Adipocyte (in vitro differentiated cells): ENCODE measurements around the gene SCARB1.

Experiments used
- DNase-seq: peaks from one replicate; pipeline ENCODE4 v3.0.0-alpha.2; 2015; ENCODE audit warnings: low read depth
- H3K27me3 ChIP-seq: replicated peaks from 2 replicates; pipeline ENCODE4 v1.7.0; 2013; ENCODE audit warnings: mild to moderate bottlenecking, low read length, moderate library complexity; ENCODE audit not compliant: control insufficient read depth, insufficient read depth
- H3K36me3 ChIP-seq: 2 replicates; pipeline ENCODE4 v1.7.0; 2013; ENCODE audit warnings: low read length, mild to moderate bottlenecking, moderate library complexity; ENCODE audit not compliant: control insufficient read depth, insufficient read depth, severe bottlenecking
- H3K4me1 ChIP-seq: 2 replicates; pipeline ENCODE4 v1.7.0; 2013; ENCODE audit warnings: mild to moderate bottlenecking, low read length, moderate library complexity; ENCODE audit not compliant: control insufficient read depth, insufficient read depth
- H3K4me3 ChIP-seq: 2 replicates; pipeline ENCODE4 v1.7.0; 2013; ENCODE audit warnings: mild to moderate bottlenecking, low read length, moderate library complexity
- H3K9ac ChIP-seq: 2 replicates; pipeline ENCODE4 v1.7.0; 2013; ENCODE audit warnings: mild to moderate bottlenecking, low read length, moderate library complexity
- H3K9me3 ChIP-seq: 2 replicates; pipeline ENCODE4 v1.7.0; 2013; ENCODE audit warnings: mild to moderate bottlenecking, low read length, moderate library complexity; ENCODE audit not compliant: control insufficient read depth

SCARB1 gene

DNA sequence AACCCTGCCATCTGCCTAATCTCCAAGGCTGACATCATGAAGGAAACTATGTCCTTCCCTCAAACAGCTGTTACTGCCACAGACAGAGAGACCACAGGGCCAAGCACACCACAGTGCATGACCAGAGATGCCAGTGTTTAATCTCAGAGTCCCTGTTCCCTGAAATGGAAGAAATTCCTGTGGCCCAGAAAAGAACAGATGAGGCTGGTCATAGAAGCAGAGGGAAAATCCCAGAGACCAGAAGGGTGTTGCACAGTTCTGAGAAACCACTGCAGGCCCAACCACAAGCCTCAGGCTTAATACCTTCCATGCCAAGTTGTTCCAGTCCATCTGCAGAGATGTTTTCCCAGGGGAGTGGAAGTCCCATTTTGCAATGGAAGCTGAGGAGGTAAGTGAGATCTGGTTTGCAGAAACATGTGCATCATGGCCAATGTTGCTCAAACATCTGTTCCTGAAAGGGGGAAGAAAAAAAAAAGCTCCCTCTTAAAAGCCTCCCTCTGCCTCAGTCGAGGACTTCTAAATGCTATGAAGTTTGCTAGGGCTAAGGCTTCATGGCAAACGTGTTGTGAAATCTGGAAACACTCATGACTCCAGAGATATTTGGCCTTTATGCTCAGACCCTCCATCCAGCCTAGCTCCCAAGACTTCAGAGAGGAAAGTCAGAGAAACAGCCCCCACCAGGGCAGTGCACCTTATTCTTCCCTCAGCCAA lies 98.6 kb downstream of the SCARB1 start:
- peak; percentile 98 for DNase-seq
- no peaks in the 10 kb centered on the region for H3K9me3 ChIP-seq
- H3K27me3 ChIP-seq: peaks cover 8% of the 10 kb centered on the region
- peaks cover 49% of the 10 kb centered on the region for H3K4me1 ChIP-seq
- peak overlapping the region; percentile 28 for H3K4me3 ChIP-seq
- peak overlapping the region; percentile 53 for H3K9ac ChIP-seq
- no peaks in the 10 kb centered on the region for H3K36me3 ChIP-seq

- peak overlapping the region; percentile 45 for H3K9ac ChIP-seq
- no peak overlapping the region for H3K4me3 ChIP-seq
- DNase-seq: peak; percentile 83
- peaks cover 49% of the 10 kb centered on the region for H3K4me1 ChIP-seq
- peaks cover 11% of the 10 kb centered on the region for H3K27me3 ChIP-seq
- H3K9me3 ChIP-seq: no peaks in the 10 kb centered on the region
- no peaks in the 10 kb centered on the region for H3K36me3 ChIP-seq
Measured at GRCh38 chr12:124764451-124764850, 99.2 kb downstream of the SCARB1 start.

GRCh38 chr12:124763594-124763979 lies 100.1 kb downstream of the SCARB1 start:
- Histone ChIP-seq H3K9ac (no peak overlapping the region), H3K9me3 (no peaks in the 10 kb centered on the region), H3K36me3 (no peaks in the 10 kb centered on the region), H3K4me3 (no peak overlapping the region), H3K27me3 (peaks cover 18% of the 10 kb centered on the region), H3K4me1 (peaks cover 43% of the 10 kb centered on the region)
- DNase-seq: peak; percentile 25

GRCh38 chr12:124762791-124763593 lies 100.7 kb downstream of the SCARB1 start:
- Histone ChIP-seq H3K4me1 (peaks cover 41% of the 10 kb centered on the region), H3K27me3 (peaks cover 18% of the 10 kb centered on the region), H3K9ac (no peak overlapping the region), H3K9me3 (no peaks in the 10 kb centered on the region), H3K4me3 (no peak overlapping the region), H3K36me3 (no peaks in the 10 kb centered on the region)
- no peak for DNase-seq

- Histone ChIP-seq H3K4me3 (no peak overlapping the region), H3K27me3 (peaks cover 18% of the 10 kb centered on the region), H3K9ac (no peak overlapping the region), H3K36me3 (no peaks in the 10 kb centered on the region), H3K9me3 (peaks cover 5% of the 10 kb centered on the region), H3K4me1 (peaks cover 41% of the 10 kb centered on the region)
- no peak for DNase-seq
Measured at GRCh38 chr12:124762384-124762783, 101.3 kb downstream of the SCARB1 start.

DNA sequence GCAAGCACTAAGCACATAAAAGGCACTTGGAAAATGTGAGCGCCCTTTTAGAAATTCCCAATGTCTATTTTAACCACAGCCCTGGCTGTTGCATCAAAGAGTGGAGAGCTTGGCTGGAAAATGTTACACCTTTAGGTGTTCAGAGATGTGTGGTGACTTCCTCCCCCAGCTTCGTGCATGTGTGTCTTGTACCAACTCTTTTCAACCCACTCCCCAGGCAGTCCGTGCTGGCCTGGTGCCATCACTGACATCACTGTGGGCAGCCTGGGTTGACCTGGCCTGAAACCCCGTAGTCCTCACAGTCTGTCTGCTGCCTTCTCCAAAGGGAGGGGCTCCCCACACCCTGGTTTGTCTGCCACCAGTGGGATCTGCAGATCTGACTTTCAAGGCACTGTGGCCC lies 101.8 kb downstream of the SCARB1 start:
- Histone ChIP-seq H3K36me3 (no peaks in the 10 kb centered on the region), H3K9ac (no peak overlapping the region), H3K27me3 (peaks cover 18% of the 10 kb centered on the region), H3K4me1 (peaks cover 39% of the 10 kb centered on the region), H3K9me3 (peaks cover 9% of the 10 kb centered on the region), H3K4me3 (no peak overlapping the region)
- no peak for DNase-seq

DNA sequence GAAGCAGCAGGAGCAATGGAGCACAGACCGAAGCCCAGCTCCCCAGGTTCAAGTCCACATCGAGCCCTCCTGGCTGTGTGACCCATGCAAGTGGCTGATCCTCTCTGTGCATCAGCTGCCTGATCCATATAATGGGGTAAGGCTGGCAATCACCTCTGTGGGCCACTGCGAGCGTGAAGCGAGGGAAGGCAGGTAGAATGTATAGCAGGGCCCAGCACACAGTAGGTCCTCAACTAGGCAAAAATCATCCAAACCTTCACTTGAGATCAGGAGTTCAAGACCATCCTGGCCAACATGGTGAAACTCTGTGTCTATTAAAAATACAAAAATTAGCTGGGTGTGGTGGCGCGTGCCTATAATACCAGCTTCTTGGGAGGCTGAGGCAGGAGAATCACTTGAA lies 102.6 kb downstream of the SCARB1 start:
- peaks cover 18% of the 10 kb centered on the region for H3K27me3 ChIP-seq
- H3K4me1 ChIP-seq: peaks cover 34% of the 10 kb centered on the region
- no peak overlapping the region for H3K9ac ChIP-seq
- H3K9me3 ChIP-seq: peaks cover 9% of the 10 kb centered on the region
- no peak for DNase-seq
- no peaks in the 10 kb centered on the region for H3K36me3 ChIP-seq
- no peak overlapping the region for H3K4me3 ChIP-seq

GRCh38 chr12:124760560-124760959 lies 103.1 kb downstream of the SCARB1 start:
- H3K4me3 ChIP-seq: no peak overlapping the region
- peaks cover 33% of the 10 kb centered on the region for H3K4me1 ChIP-seq
- H3K9me3 ChIP-seq: peaks cover 9% of the 10 kb centered on the region
- H3K27me3 ChIP-seq: peaks cover 18% of the 10 kb centered on the region
- no peak overlapping the region for H3K9ac ChIP-seq
- no peaks in the 10 kb centered on the region for H3K36me3 ChIP-seq
- DNase-seq: no peak

- Histone ChIP-seq H3K27me3 (peaks cover 18% of the 10 kb centered on the region), H3K4me3 (no peak overlapping the region), H3K9ac (no peak overlapping the region), H3K4me1 (peaks cover 34% of the 10 kb centered on the region), H3K9me3 (peaks cover 9% of the 10 kb centered on the region), H3K36me3 (no peaks in the 10 kb centered on the region)
- DNase-seq: no peak
Measured at GRCh38 chr12:124759841-124760503, 103.7 kb downstream of the SCARB1 start.

GRCh38 chr12:124758266-124759220 lies 105.1 kb downstream of the SCARB1 start:
- H3K4me1 ChIP-seq: peaks cover 27% of the 10 kb centered on the region
- no peak overlapping the region for H3K9ac ChIP-seq
- H3K9me3 ChIP-seq: peaks cover 9% of the 10 kb centered on the region
- no peak for DNase-seq
- peaks cover 18% of the 10 kb centered on the region for H3K27me3 ChIP-seq
- H3K4me3 ChIP-seq: no peak overlapping the region
- H3K36me3 ChIP-seq: no peaks in the 10 kb centered on the region
